Heart left ventricle (tissue), 13 donors: ENCODE measurements around the gene IGBP1.

ENCODE experiments used
- CTCF ChIP-seq, 12 donors: fragments of 200-600 bp; sonication (generic) in 4 of 12; IDR thresholded peaks; one replicate each; pipeline versions ENCODE4 v1.5.0 to v1.8.0; 2018 to 2022; ENCODE audit warnings: antibody characterized with exemption in 12 of 12, mild to moderate bottlenecking in 5 of 12
- POLR2A ChIP-seq, 2 donors: fragments of 450-650 bp; IDR thresholded peaks; one replicate each; pipeline ENCODE4 v1.6.1; 2017; ENCODE audit warnings: antibody characterized with exemption in 2 of 2, mild to moderate bottlenecking in 2 of 2, moderate library complexity in 2 of 2
- donor health status: ischemic (EF 13 %, LVEDD 7.1; RV severe dilation, severe dysfunction).
- donor health status: DM: no; HTN: yes; CAD: no.
- donor health status: DM: no; HTN: no; CAD: no.
- donor health status: ischemic (EF 25% LVEDD 6.9; RV normal size, moderate dysfunction).
- donor health status: ischemic (EF 25% LVEDD 5.7; RV mildly dilated, moderate dysfunction).
- donor health status: ischemic (EF 35%, LVEDD 5.7; RV mildly dilated, moderate dysfunction).
- donor health status: nonischemic (EF 11% LVEDD 7.7; RV severe dilation, severe dysfunction).
- donor health status: DM: yes; HTN: yes; CAD: no.
- donor health status: PGD.
- donor health status: ischemic (EF 29% LVEDD 5.4; RV normal size, mild dysfunction).
- donor health status: nonischemic (EF 23%, LVEDD 6.1; RV moderate dilation, normal function).

- TF ChIP-seq CTCF (IDR thresholded peaks at IDR 0.05) (no peak), POLR2A (IDR thresholded peaks at IDR 0.05) (no peak)
Measured at GRCh38 chrX:70139736-70140135, 6.5 kb downstream of the IGBP1 start.
